ENCODE data around the gene RNF186.

RNF186 gene

DNA sequence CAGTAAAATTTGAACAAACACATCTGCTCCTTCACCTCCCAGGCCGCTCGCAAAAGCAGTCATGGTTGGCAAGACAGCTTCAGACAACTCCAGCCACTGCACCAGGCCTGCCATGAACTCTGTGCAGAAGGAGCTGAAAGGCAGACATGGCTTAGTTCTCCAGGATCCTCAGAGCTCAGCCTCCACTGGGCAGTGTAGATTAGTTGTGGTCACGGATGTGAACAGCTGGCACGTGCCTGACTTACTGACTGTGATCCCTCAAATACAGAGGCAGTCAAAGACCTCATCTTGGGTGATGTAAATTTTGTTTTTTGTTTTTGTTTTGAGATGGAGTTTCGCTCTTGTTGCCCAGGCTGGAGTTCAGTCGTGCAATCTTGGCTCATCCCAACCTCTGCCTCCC, 43.7 kb downstream of the RNF186 start:
- TF ChIP-seq HDGF (IDR thresholded peaks at IDR 0.05; ENCODE audit: borderline replicate concordance): no peak
- no peak for TF ChIP-seq L3MBTL2 (conservative IDR thresholded peaks at IDR 0.05)
- no peak for TF ChIP-seq LEF1 (IDR thresholded peaks at IDR 0.05; ENCODE audit: borderline replicate concordance)
- TF ChIP-seq ELF4 (IDR thresholded peaks at IDR 0.05): no peak
- TF ChIP-seq NFRKB (IDR thresholded peaks at IDR 0.05): no peak
- TF ChIP-seq TARDBP (IDR thresholded peaks at IDR 0.05): no peak
- no peak for TF ChIP-seq FOXA1 (IDR thresholded peaks at IDR 0.05)
- TF ChIP-seq, protein P1, sequence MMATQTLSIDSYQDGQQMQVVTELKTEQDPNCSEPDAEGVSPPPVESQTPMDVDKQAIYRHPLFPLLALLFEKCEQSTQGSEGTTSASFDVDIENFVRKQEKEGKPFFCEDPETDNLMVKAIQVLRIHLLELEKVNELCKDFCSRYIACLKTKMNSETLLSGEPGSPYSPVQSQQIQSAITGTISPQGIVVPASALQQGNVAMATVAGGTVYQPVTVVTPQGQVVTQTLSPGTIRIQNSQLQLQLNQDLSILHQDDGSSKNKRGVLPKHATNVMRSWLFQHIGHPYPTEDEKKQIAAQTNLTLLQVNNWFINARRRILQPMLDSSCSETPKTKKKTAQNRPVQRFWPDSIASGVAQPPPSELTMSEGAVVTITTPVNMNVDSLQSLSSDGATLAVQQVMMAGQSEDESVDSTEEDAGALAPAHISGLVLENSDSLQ (IDR thresholded peaks at IDR 0.05): no peak
- TF ChIP-seq SP1 (IDR thresholded peaks at IDR 0.05): no peak
- no peak for TF ChIP-seq ZNF384 (IDR thresholded peaks at IDR 0.05)
- TF ChIP-seq SUZ12 (IDR thresholded peaks at IDR 0.05): no peak
- TF ChIP-seq BHLHE40 (IDR thresholded peaks at IDR 0.05; ENCODE audit: borderline replicate concordance): no peak
- TF ChIP-seq FOXM1 (IDR thresholded peaks at IDR 0.05; ENCODE audit: borderline replicate concordance): no peak
- TF ChIP-seq ARNT (IDR thresholded peaks at IDR 0.05): no peak
- TF ChIP-seq CTBP1 (IDR thresholded peaks at IDR 0.05; ENCODE audit: borderline replicate concordance): no peak
- TF ChIP-seq FOXK2 (IDR thresholded peaks at IDR 0.05): no peak
- POLR2A ChIA-PET: no interaction called here
- no peak for DNase-seq (ENCODE audit: extremely low spot score)
- CTCF ChIA-PET: interaction anchor here (1.7 kb wide), 1 partner anchor 10 kb away, joined by 5 read pairs; no protein-coding TSS in a partner anchor

DNA sequence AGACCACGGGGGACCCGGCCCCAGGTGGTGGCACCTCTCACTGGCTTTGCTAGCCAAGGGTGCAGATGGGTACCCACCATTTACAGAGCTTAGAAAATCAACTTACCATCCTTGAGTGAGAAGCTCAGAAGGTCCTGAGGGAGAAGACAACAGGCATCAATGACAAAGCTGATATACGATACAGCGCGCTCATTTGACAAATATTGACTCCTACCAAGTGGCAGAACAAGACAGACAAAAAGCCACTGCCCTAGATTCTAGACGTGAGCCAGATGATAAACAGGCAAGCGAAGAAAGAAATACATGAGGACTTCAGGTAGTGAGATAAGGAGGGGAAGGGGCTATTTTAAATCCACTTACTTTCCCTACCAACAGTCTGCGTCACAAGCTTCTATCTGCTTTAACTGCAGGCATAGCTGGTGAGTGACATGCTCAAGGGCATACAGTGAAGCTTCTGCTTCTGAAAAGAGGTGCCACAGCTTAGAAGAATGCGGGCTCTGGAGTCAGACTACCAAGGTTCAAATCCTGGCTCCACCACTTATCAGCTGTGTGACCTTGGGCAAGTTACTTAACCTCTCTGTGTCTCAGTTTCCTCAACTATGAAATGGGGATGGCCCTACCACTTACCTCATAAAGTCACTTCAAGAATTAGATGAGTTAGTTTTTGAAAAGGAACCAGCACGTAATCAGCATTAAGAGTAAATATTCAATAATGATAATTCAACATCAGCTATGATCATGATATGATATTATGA, 44.5 kb downstream of the RNF186 start:
- ChIA-PET POLR2A (no interaction called here), CTCF (interaction anchor here (1.7 kb wide), 1 partner anchor 9 kb away, joined by 5 read pairs; no protein-coding TSS in a partner anchor)
- no peak for DNase-seq (ENCODE audit: extremely low spot score)
- no peak for TF ChIP-seq FOXA1 (IDR thresholded peaks at IDR 0.05)
- no peak for TF ChIP-seq FOXK2 (IDR thresholded peaks at IDR 0.05)
- TF ChIP-seq ARNT (IDR thresholded peaks at IDR 0.05): no peak
- no peak for TF ChIP-seq TARDBP (IDR thresholded peaks at IDR 0.05)
- TF ChIP-seq SUZ12 (IDR thresholded peaks at IDR 0.05): no peak

DNA sequence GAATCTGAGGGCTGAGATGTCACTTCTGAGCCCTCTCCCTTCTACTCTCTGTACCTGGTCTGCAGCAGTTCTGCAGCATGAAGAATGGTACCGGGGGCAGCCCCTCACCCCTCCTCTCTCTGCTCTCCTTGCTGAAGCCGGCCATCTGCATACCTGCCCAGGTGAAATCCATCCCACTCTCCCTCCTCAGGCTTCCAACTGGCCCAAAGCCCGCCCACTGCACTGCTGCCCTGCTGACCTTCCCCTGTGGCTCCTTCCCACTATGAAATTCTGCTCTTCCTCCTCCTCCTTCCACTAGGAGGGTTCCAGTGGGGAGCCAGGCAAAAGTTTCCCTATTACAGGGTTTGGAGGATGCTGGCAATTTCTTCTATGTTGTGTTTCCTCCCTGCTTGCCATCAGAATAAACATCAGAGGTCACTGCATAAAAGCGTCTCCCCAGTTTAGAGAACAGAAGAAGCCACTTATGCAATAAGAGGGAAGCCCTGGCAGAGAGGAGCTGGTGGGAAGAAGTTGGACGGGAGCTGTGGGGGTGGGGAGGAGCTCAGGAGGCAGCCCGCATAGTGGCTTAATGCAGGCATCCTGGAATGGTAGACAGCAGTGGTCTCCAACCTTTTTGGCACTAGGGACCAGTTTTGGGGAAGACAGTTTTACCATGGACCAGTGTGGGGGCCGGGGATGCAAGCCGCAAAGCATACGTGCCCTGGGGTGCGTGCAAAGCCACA, 45.7 kb downstream of the RNF186 start:
- CTCF ChIA-PET: no interaction called here
- TF ChIP-seq CTBP1 (IDR thresholded peaks at IDR 0.05; ENCODE audit: borderline replicate concordance) (no peak), L3MBTL2 (conservative IDR thresholded peaks at IDR 0.05) (no peak), HDGF (IDR thresholded peaks at IDR 0.05; ENCODE audit: borderline replicate concordance) (no peak), SP1 (IDR thresholded peaks at IDR 0.05) (no peak), BHLHE40 (IDR thresholded peaks at IDR 0.05; ENCODE audit: borderline replicate concordance) (no peak), ARNT (IDR thresholded peaks at IDR 0.05) (no peak), ELF4 (IDR thresholded peaks at IDR 0.05) (no peak), ZNF384 (IDR thresholded peaks at IDR 0.05) (no peak), NFRKB (IDR thresholded peaks at IDR 0.05) (no peak), LEF1 (IDR thresholded peaks at IDR 0.05; ENCODE audit: borderline replicate concordance) (no peak), TARDBP (IDR thresholded peaks at IDR 0.05) (no peak), FOXK2 (IDR thresholded peaks at IDR 0.05) (no peak), FOXA1 (IDR thresholded peaks at IDR 0.05) (no peak), FOXM1 (IDR thresholded peaks at IDR 0.05; ENCODE audit: borderline replicate concordance) (no peak), SUZ12 (IDR thresholded peaks at IDR 0.05) (no peak)
- TF ChIP-seq, protein P1 (IDR thresholded peaks at IDR 0.05): no peak
- no peak for DNase-seq (ENCODE audit: extremely low spot score)
- POLR2A ChIA-PET: no interaction called here

DNA sequence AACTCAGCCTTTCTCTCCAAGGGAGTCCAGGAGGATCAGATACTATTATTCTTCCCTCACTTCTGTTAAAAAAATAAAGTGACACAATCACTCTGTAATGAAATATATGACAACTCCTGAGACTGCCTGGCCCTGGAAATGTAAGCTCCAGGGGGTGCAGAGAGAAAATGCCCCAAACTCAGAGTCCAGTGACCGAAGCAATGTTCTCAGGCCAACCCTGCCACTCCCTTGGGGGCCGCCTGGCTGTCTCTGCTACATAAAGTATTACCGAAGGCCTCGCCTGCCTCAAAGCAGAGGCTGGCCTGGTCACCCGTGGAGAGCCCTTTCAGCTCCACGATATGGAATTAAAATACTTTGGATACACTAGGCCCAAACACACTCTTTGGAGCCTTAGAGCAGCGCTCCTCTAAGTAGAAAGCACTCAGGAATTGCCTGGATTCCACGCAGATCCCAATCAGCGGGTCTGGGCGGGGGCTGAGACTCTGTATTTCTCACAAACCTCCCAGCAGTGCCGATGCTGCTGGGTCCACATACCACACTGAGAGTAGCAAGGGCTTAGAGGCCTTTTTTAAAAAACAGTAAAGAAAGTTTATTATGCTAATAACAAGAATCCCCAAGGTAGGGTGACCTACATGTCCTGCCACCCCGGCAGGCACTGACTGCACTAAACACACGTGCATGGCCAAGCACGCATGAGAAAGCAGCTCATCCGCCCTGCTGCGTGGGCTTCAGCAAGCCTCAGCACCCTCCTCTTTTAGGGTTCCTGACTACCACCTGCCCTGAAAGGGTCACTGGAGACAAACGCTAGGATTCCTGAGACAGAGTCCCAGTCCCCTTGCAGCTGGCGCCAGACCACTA, 46.5 kb downstream of the RNF186 start:
- DNase-seq (ENCODE audit: extremely low spot score): no peak
- ChIA-PET CTCF (interaction anchor here (0.7 kb wide), 1 partner anchor 25 kb away, joined by 3 read pairs; no protein-coding TSS in a partner anchor), POLR2A (no interaction called here)
- TF ChIP-seq ZNF384 (IDR thresholded peaks at IDR 0.05) (no peak), ELF4 (IDR thresholded peaks at IDR 0.05) (no peak), FOXK2 (IDR thresholded peaks at IDR 0.05) (no peak), NFRKB (IDR thresholded peaks at IDR 0.05) (no peak), ARNT (IDR thresholded peaks at IDR 0.05) (no peak)

DNA sequence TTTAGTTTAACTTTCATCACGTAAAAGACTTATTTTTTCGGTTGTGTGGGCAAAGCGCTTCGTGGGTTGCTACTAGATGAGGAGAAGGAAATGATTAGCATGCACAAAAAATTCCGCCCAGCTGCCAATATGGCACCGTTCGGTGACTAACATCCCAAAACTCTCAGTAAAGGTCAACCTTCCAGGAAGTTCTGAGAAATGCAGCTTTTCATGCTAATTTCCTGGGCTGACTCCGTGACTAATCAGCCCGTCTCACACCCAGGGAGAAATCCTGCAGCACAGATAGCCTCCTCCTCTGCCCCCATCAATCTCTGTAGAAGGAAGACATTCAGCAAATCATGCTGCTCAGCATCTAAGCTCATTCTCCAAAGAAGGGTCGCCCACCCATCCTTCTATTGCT, 49.5 kb downstream of the RNF186 start:
- ChIA-PET CTCF (no interaction called here), POLR2A (no interaction called here)
- no peak for DNase-seq (ENCODE audit: extremely low spot score)
- TF ChIP-seq CTBP1 (IDR thresholded peaks at IDR 0.05; ENCODE audit: borderline replicate concordance) (no peak), BHLHE40 (IDR thresholded peaks at IDR 0.05; ENCODE audit: borderline replicate concordance) (no peak), ELF4 (IDR thresholded peaks at IDR 0.05) (no peak)

DNA sequence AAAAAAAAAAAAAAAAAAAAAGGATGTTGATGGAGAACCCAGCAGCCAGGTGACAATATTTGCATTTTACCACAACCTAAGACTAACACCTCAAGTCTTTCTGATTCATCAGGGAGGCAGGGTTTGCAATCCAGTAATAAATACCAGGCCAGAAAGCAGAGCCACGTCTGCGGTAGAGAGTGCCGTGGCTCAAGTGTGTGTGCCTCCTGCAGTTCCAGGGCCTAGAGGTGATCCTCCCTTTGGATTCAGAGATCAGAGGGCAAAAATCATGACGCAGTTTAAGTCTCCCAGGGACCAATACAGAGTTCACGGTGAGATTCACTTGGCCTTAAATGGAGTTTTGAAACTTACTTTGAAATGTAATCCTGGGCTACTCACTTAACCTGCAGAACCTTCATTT, 50.2 kb downstream of the RNF186 start:
- CTCF ChIA-PET: no interaction called here
- DNase-seq (ENCODE audit: extremely low spot score): no peak
- POLR2A ChIA-PET: no interaction called here

More for the DNA sequence above, 50.2 kb downstream of the RNF186 start:
- no peak for TF ChIP-seq L3MBTL2 (conservative IDR thresholded peaks at IDR 0.05)
- TF ChIP-seq SP1 (IDR thresholded peaks at IDR 0.05): no peak
- no peak for TF ChIP-seq FOXA1 (IDR thresholded peaks at IDR 0.05)
- no peak for TF ChIP-seq FOXM1 (IDR thresholded peaks at IDR 0.05; ENCODE audit: borderline replicate concordance)
- TF ChIP-seq CTBP1 (IDR thresholded peaks at IDR 0.05; ENCODE audit: borderline replicate concordance): no peak
- no peak for TF ChIP-seq ZNF384 (IDR thresholded peaks at IDR 0.05)
- TF ChIP-seq, protein P1 (IDR thresholded peaks at IDR 0.05): no peak
- TF ChIP-seq ELF4 (IDR thresholded peaks at IDR 0.05): no peak
- TF ChIP-seq TARDBP (IDR thresholded peaks at IDR 0.05): no peak
- TF ChIP-seq LEF1 (IDR thresholded peaks at IDR 0.05; ENCODE audit: borderline replicate concordance): no peak
- TF ChIP-seq BHLHE40 (IDR thresholded peaks at IDR 0.05; ENCODE audit: borderline replicate concordance): no peak
- TF ChIP-seq NFRKB (IDR thresholded peaks at IDR 0.05): no peak

All from HEK293T (cell line).